LNCAP (cell line): Measurements from ENCODE around the gene PTPRE.

Experiments
- TF ChIP-seq, protein P1 (sequence below): fragments of 450-650 bp; IDR thresholded peaks from 2 replicates; pipeline ENCODE4 v1.5.1; 2017; ENCODE audit warnings: mild to moderate bottlenecking

Gene PTPRE

DNA sequence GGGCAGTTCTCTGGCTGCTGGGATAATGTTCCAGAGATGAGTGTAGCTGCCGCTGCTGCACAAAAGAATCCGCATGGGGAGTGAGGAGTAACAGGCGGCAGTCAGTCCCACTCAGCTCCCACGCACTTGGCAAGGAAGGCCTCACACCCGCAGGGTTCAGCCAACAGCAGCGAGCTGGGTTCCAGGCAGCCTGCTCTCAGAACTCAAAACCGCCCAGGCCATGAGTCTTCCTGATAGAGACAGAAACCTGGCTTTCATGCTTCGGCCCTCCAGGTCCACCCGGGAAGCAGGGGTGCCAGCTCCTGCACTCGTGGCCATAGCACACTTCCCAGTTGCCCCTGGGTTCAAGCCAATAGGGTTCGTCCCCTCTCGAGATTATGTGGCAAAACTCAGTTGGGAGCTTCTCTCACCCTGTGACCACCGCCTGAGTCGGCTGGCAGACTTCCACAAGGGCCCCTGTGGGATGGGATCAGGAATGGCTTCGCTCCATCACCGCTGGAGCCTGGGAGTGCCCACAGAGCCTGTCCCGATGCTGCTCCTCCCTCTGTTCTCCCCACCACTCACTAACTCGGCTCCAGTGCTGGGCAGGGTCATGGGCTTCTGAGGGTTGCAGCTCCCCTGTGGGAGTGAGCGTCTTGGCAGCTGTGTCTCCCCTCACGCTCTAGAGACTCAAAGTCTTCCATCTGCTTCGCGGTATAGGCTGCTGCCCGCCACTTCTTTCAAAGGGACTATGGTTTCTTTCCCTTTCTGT, 34.7 kb upstream of the PTPRE start:
- TF ChIP-seq, protein P1, sequence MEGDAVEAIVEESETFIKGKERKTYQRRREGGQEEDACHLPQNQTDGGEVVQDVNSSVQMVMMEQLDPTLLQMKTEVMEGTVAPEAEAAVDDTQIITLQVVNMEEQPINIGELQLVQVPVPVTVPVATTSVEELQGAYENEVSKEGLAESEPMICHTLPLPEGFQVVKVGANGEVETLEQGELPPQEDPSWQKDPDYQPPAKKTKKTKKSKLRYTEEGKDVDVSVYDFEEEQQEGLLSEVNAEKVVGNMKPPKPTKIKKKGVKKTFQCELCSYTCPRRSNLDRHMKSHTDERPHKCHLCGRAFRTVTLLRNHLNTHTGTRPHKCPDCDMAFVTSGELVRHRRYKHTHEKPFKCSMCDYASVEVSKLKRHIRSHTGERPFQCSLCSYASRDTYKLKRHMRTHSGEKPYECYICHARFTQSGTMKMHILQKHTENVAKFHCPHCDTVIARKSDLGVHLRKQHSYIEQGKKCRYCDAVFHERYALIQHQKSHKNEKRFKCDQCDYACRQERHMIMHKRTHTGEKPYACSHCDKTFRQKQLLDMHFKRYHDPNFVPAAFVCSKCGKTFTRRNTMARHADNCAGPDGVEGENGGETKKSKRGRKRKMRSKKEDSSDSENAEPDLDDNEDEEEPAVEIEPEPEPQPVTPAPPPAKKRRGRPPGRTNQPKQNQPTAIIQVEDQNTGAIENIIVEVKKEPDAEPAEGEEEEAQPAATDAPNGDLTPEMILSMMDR, result no peak

DNA sequence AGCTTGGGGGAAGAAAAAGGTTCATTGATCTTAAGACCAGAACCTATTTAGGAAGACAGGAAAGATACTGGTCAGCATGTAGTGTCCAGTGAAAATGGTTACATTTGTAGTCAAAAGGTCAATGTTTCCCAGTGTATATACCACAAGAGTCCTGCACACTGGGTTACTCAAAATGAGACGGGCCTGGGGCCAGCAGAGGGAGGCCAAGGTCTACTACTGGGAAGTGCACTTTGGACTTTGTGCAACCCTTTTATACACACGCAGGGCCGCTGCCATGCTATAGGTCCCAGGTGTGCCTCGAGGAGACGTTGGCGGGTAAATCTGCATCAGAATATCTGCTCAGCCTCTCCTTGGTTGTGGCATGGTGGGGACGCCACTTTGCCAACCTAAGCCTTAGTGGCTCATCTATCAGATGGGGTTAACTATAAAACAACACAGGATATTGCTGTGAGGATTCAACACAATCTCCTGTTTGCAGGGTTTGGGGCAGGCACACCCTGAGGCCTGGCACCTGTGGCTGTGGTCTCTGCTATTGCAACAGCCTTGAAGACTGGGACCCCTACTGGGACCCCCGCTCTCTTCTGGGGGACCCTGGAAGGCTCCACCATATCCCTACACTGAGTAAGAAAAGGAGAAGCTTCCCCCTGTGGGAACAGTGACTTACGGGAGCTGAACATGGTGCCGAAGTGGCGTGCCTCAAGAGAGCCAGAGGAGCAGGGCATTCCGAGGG, 33.9 kb upstream of the PTPRE start:
- TF ChIP-seq, protein P1, result no peak

DNA sequence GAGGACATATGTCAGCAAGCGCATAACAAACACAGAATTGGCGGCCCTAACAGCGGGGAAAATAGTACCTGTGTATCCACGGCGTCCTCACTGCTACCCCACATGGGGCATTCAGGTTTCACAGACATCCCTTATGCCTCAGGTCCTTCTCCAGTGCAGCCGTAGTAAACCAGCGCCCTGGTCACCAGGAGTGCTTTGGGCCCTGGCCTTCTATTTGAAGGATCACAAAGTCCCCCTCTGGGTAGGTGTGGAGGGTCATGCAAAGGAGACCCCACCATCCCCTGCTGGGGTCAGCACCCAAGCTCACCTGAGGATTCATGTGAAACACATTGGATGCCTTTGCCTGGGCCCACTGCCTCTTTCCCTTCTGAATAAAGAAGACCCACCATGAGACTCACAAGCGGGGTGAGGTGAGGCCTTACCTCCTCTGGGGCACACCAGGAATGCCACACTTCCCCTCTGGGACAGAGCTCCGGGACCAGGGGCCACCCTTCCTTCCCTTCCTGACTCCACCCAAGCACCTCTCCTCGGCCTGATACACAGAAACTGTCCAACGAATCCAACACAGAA, 32.9 kb upstream of the PTPRE start:
- TF ChIP-seq, protein P1, result no peak

DNA sequence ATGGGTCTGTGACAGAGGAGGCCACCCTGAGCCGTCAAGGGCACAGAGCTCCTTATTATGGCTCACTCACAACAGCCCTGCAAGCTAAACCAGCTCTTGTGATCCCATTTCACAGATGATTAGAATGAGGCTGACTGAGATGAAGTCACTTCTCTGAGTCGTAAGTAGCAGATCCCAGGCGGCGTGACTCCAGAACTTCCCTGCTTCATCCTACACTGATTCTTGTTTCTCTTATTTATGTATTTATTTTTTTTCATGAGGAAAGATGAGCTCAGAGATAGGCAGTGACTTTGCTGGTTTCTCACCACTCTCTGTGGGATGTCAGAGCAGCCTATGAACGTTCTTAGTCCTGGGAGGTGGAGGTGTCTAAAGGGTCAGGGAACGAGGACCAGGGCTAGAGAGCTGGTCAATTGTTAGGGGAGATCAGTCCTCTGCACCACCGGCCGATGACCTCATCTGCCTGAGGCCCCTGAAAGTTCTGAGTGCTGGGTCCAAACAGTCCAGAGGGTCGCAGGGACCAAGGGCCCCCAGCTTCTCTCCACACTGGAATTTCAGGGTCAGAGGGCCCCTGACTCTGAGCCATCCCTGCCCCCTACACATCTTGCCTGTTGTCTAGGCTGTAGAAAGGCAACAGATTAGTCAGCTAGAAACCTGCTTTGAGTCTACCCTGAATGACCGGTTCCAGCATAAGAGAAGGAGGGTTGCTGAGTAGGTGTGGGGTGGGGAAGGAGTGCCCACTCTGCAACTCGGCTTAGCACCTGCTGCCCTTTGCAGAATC, 32.0 kb upstream of the PTPRE start:
- TF ChIP-seq, protein P1, result no peak

DNA sequence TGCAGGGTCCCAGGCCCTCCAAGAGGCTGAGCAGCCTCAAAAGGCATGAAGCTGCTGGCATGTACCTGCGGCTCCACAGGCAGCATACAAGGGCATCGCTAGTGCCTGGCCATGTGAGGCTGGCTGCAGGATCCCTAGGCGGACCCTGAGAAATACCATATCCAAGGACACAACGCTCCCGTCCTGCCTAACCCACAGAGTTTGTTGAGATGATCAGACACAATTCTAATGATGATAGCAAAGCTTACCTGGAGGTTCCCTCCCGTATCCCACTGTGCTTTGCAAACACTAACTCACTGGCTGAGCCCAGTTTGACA, 31.5 kb upstream of the PTPRE start:
- TF ChIP-seq, protein P1, result no peak

DNA sequence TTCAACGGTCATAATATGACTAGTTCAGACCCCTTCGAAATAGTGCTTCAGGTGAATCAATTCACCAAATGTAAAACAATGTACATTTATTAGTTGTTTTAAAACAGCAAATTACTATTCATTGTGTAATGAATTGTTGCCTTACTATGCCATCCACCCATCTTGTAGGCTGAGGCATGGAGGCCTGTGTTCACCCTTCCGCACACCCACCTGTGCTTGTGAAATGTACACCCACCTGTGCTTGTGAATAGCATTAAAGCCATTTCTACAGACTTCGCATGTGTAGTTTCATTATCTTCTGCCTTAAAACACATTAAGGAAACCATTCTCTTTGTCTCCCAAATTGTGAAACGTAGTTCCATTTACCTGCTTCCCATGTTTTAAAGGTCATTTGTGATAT, 31.0 kb upstream of the PTPRE start:
- TF ChIP-seq, protein P1, result no peak

DNA sequence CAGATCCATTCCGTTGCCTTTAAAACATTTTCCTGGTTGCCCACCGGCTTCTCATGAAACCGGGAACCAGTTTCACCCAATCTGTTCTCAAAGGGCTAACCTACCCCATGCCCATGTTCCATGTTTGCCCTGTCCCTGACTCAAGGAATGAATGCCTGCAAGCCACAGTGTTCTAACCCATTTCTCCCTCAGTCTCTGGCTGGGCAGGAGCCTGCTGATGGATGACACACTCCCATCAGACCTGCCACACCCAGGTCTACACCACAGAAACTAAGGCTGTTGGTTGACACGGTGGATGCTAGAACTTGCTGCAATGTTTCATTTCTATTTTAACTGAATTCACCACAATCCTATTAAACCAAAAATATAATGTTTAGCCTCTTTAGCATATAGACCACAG, 29.8 kb upstream of the PTPRE start:
- TF ChIP-seq, protein P1, result no peak
